Stimulated activated CD4-positive, alpha-beta T cell treated with anti-CD3 and anti-CD28 coated beads, Interleukin-1b, Interleukin-23, amount 100 ng/mL, for 48 hours (primary cell): ENCODE data around the gene MS4A4E.
"Not testable (repeated sequence)": the region's sequence is repeated elsewhere in the genome, so short reads cannot be mapped to it uniquely, and the experiment has no call there.

Experiments
- DNase-seq: peaks from one replicate; pipeline ENCODE4 v3.0.0-alpha.2; 2020

The MS4A4E gene

GRCh38 chr11:60242740-60243239 is at the start of gene MS4A4E:
TSS of gene MS4A4E (minus strand) at chr11:60243137. CDS start at chr11:60230055, 13,082 bp downstream.
- DNase-seq, result no peak

- DNase-seq, result no peak
Observed at GRCh38 chr11:60292145-60292544, 49.2 kb upstream of the MS4A4E start.

- no peak for DNase-seq
Observed at GRCh38 chr11:60288531-60288930, 45.6 kb upstream of the MS4A4E start.

- not testable (repeated sequence) for DNase-seq
Observed at GRCh38 chr11:60285411-60286126, 42.6 kb upstream of the MS4A4E start.

- DNase-seq, result no peak
Observed at GRCh38 chr11:60282286-60282685, 39.3 kb upstream of the MS4A4E start.

GRCh38 chr11:60281485-60281884 is 38.5 kb upstream of the MS4A4E start:
- DNase-seq, result no peak

- no peak for DNase-seq
Observed at GRCh38 chr11:60280412-60280811, 37.5 kb upstream of the MS4A4E start, which contains the start of gene MS4A4A. TSS of gene MS4A4A (plus strand) at chr11:60280666. CDS start at chr11:60280676, 10 bp downstream.

- no peak for DNase-seq
Observed at GRCh38 chr11:60274416-60274815, 31.5 kb upstream of the MS4A4E start.

- no peak for DNase-seq
Observed at GRCh38 chr11:60265373-60266214, 22.7 kb upstream of the MS4A4E start.

GRCh38 chr11:60264644-60265043 is 21.7 kb upstream of the MS4A4E start:
- no peak for DNase-seq

GRCh38 chr11:60263402-60263801 is 20.5 kb upstream of the MS4A4E start:
- no peak for DNase-seq

GRCh38 chr11:60261014-60261413 is 18.1 kb upstream of the MS4A4E start:
- no peak for DNase-seq

- no peak for DNase-seq
Observed at GRCh38 chr11:60257956-60258722, 15.2 kb upstream of the MS4A4E start.

- DNase-seq, result no peak
Observed at GRCh38 chr11:60252213-60253108, 9.5 kb upstream of the MS4A4E start.

- no peak for DNase-seq
Observed at GRCh38 chr11:60251485-60252212, 8.7 kb upstream of the MS4A4E start.

GRCh38 chr11:60241786-60242185 is 1.2 kb downstream of the MS4A4E start:
- DNase-seq, result no peak

GRCh38 chr11:60240662-60241061 is 2.3 kb downstream of the MS4A4E start:
- DNase-seq, result no peak

GRCh38 chr11:60235321-60235720 is 7.6 kb downstream of the MS4A4E start:
- DNase-seq, result no peak

- no peak for DNase-seq
Observed at GRCh38 chr11:60230681-60231080, 12.3 kb downstream of the MS4A4E start.

GRCh38 chr11:60222141-60222540 is 20.8 kb downstream of the MS4A4E start:
- DNase-seq, result no peak

- DNase-seq, result no peak
Observed at GRCh38 chr11:60221692-60222091, 21.2 kb downstream of the MS4A4E start.
